Dendritic cell treated with granulocyte-macrophage colony-stimulating factor and Interleukin-4, amounts not matched to agents 40 ng/mL and 50 ng/mL, for 4 days (primary cell): Measurements from ENCODE around the gene SLC22A31.

ENCODE experiments used
- H3K27ac Mint-ChIP-seq: one replicate; pipeline ENCODE4 v1.8.0; 2022; ENCODE audit warnings: mild to moderate bottlenecking, mixed read lengths
- H3K27me3 Mint-ChIP-seq: one replicate; pipeline ENCODE4 v1.8.0; 2022; ENCODE audit warnings: mild to moderate bottlenecking, mixed read lengths
- H3K36me3 Mint-ChIP-seq: one replicate; pipeline ENCODE4 v1.8.0; 2022; ENCODE audit warnings: low read depth, mixed read lengths
- H3K4me1 Mint-ChIP-seq: one replicate; pipeline ENCODE4 v1.8.0; 2022; ENCODE audit warnings: low read depth, mixed read lengths
- H3K4me3 Mint-ChIP-seq: one replicate; pipeline ENCODE4 v1.8.0; 2022; ENCODE audit warnings: mild to moderate bottlenecking, moderate library complexity, mixed read lengths
- H3K9me3 Mint-ChIP-seq: one replicate; pipeline ENCODE4 v1.8.0; 2022; ENCODE audit warnings: mixed read lengths
- intact Hi-C: fragments of 100-400 bp; cut with micrococcal nuclease; formaldehyde crosslinking; loops from one replicate; pipeline ENCODE4 v1.15.0; 2022

SLC22A31 gene

DNA sequence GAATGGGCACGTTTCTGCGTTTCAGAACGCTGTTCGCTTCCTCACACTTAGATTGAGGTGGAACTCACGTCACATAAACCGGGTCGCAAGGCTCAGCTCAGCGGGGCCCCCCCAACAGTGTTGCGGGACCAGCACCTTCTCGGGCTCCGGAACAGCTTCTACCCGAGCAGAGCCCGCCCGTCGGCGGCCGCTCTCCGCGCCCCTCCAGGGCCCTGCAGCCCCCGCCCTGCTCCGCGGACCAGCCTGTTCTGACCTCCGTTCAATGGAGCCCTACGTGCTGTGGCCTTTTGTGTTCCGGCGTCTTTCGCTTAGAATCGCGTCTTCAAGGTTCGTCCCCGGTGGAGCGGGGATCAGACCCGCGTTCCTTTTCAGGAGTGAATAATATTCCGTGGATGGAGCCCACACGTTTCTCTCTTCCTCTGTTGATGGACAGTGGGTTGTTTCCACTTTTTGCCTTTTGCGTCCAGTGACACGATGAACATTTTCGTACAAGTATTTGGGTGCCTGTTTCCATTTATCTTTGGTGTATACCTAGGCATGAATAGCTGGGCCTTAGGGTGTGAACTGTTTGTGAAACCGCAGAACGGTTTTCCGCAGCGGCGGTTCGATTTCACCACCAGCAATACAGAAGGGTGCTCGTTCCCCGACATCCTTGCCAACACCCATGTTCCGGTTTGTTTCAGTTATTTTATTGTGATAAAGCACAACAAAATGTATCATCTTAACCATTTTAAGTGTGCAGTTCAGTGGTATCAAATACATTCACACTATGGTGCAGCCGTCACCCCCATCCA lies 2.3 kb upstream of the SLC22A31 start:
- Mint-ChIP-seq H3K4me3 (peak overlapping the region; percentile 39), H3K36me3 (no peaks in the 10 kb centered on the region), H3K9me3 (no peaks in the 10 kb centered on the region), H3K27me3 (peaks cover 70% of the 10 kb centered on the region), H3K27ac (no peak overlapping the region), H3K4me1 (peaks cover 15% of the 10 kb centered on the region)
- intact Hi-C loops = no loop called here

DNA sequence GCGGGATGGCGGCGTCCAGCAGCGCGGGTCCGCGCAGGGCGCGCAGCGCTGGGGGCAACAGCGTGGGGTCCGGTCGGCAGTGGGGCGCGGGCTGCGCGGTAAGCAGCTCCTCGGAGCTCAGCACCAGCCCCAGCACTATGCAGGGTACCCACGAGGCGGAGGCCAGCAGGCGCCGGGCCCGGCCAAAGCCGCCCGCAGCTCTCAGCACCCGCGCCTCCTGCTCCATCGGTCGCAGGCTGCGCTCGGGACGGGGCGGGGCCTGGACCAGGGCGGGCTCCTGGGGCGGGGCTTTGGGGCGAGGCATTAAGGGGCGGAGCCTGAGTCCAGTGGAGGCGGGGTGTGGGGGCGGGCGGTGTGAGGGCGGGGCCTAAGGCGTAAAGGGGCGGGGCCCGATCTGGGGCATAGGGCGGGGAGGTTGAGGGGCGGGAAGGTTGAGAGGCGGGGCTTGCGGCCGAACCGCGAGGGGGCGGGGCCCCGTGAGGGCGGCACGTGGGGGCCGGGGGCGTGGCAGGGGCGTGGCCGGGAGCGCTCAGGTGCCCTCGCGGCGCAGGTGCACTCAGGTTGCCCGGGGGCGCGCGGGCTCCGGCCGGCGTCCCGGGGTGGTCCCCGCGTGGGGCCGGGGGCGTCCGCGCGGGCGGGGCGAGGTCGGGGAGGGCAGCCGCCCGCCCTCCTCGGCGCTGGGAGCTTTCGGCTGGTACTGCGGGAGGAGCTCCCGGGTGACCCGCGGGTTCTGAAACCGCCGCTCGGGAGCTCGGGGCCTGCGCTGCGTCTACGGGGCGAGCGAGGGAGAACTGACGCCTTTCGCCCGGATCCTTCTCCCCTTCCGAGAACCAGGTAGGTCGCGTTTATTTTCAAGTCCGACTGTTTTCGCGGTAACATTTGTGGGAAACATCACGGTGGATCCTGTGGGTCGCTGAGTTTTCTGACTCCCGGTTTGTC lies 1.4 kb upstream of the SLC22A31 start:
- Mint-ChIP-seq H3K4me3 (peak overlapping the region; percentile 39), H3K36me3 (no peaks in the 10 kb centered on the region), H3K27ac (no peak overlapping the region), H3K27me3 (peaks cover 68% of the 10 kb centered on the region), H3K9me3 (no peaks in the 10 kb centered on the region), H3K4me1 (peaks cover 15% of the 10 kb centered on the region)
- intact Hi-C loops = no loop called here

DNA sequence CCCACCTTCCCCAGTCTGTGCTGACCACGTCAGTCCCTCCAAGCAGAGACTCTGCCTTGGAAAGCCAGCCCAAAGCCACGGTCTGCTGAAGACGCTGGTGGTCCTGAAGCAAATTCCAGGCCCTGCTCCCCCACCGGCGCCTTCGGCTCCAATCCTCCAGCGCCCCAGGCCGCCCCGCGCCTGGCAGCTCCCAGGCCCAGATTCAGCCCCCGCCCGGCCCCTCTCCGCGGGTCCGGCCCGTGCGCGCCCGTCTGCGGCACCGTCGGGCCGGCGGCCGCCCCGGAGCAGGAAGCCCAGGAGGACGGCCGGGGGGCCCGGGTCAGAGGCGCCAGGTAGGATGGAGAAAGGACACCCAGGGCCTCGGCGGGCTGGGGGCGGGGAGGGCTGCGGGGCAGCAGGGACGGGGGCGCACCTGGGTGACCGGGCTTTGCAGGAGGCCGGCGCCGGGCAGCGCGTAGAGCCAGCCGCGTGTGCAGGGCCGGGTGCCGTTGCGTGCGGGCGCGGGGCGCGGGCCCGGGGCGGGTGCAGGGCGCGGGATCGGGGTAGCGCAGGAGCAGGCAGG lies 594 bp upstream of the SLC22A31 start:
- Mint-ChIP-seq H3K27ac (no peak overlapping the region), H3K4me1 (peaks cover 15% of the 10 kb centered on the region), H3K4me3 (no peak overlapping the region), H3K27me3 (peaks cover 68% of the 10 kb centered on the region), H3K36me3 (no peaks in the 10 kb centered on the region), H3K9me3 (no peaks in the 10 kb centered on the region)
- intact Hi-C loops = no loop called here

DNA sequence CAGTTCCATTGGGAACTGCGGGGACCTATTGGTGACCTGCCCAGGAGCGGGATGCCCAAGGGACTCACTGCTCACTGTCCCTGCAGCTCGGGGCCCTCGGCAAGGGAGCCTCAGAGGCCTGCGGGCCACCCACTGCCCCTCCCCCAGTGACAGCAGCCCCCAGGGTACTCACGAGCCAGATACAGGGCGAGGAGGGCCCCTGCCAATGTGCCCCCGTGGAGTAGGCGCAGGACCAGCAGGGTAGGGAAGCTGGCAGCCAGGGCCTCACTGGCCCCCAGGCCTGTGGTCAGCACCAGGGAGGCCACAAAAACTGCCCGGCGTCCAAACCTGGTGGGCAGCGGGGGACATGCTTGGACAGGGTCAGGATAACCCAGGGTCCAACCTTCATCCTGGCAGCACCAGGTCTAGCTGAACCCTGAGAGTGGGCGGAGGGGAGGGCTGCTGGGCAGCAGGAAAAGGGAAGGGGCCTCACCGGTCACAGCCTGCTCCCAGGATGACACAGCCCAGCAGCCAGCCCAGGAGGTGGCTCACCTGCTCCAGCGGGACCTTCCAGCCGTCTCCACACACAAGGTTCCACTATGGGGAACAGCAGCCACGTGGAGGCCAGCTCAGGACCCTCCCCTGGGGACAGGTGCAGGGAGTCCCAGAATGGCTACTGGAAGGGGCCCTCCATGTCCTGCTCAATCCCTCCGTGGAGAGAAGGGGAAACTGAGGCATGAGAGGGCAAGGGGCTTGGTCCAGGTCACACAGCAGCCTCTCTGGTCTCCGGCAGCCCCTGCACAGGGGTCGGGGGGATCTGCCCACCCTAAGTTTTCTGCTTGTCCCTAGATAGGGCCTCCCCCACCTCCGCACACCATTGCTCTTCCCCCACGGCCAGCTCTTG lies 855 bp downstream of the SLC22A31 start:
- Mint-ChIP-seq H3K36me3 (no peaks in the 10 kb centered on the region), H3K9me3 (no peaks in the 10 kb centered on the region), H3K4me1 (peaks cover 20% of the 10 kb centered on the region), H3K27ac (no peak overlapping the region), H3K27me3 (peaks cover 71% of the 10 kb centered on the region), H3K4me3 (no peak overlapping the region)
- intact Hi-C loops = no loop called here

DNA sequence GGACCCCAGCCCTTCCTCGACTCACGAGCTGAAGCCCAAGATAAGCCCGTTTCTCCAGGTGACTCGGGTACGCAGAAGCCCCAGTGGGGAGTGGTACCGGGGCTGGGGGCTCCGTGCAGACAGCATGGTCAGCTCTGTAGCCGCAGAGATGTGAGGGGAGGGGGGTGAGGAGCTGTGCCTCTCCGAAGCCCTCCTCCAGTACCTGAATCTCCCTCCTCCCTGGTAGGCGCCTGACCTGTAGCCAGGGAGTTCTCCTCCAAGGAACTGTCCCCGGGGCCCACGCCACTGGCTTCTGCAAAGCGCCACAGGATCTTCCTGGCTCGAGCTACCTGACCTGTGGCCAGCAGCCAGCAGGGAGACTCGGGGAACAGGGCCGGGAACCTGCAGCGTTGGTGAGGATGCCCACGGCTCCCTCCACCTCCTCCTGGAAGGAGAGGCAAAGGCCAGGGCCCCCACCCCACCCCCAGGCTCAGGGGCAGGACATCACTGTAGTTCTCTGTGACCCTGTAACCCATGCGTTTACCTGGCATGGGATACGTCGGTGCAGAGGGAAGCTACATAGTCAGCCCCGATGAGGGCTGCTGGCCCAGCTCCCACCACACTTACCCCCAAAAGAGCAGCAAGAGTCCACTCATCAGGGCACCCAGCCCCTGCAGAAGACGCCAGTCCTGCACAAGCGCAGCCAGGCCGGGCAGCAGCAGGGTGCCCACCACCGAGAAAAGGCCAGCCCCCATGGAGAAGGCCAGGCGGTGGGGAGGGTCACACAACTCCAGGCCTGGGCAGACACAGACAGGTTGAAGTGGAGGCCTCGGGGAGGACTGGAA lies 1.7 kb downstream of the SLC22A31 start:
- intact Hi-C loops = no loop called here
- no peak overlapping the region for H3K4me3 Mint-ChIP-seq
- H3K4me1 Mint-ChIP-seq = peaks cover 25% of the 10 kb centered on the region
- H3K36me3 Mint-ChIP-seq = no peaks in the 10 kb centered on the region
- H3K27ac Mint-ChIP-seq = no peak overlapping the region
- peaks cover 72% of the 10 kb centered on the region for H3K27me3 Mint-ChIP-seq
- no peaks in the 10 kb centered on the region for H3K9me3 Mint-ChIP-seq

DNA sequence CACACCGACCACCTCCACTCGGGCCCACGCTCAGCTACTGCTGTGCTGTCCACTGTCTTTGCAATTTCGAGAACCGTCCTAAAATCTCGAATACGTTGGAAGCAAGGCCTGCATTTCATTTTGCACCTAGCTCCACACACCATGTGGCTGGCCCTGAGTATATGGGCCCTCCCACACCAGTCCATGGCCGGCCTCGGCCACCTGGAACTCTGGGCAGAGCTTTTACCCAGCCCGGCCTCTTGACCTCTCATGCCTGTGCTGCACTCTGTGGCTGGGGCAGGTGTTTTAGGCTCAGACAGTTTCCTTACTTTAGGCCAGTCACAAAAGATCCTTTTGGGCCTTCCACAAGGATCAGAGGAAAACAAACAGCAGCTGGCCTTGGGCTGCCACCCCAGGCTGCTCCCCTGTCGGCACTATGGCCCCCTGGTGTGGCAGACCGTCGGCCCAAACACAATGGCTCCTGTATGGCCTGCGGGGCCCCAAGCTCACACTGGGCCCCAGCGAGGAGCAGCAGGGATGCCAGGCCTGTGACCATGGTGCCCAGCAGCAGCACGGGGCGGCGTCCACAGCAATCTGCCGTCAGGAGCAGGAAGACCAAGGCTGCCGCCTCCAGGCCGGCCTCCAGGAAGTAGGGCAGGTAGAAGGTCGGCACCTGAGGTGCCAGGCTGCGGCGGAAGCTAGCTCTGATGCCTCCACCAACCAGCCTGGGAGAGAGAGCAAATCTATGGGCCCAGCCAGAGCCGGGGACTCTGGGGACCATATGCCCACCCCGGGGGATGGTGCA lies 2.5 kb downstream of the SLC22A31 start:
- H3K9me3 Mint-ChIP-seq = no peaks in the 10 kb centered on the region
- H3K27me3 Mint-ChIP-seq = peaks cover 65% of the 10 kb centered on the region
- no peaks in the 10 kb centered on the region for H3K36me3 Mint-ChIP-seq
- H3K27ac Mint-ChIP-seq = no peak overlapping the region
- intact Hi-C loops = no loop called here
- no peak overlapping the region for H3K4me3 Mint-ChIP-seq
- peaks cover 25% of the 10 kb centered on the region for H3K4me1 Mint-ChIP-seq

DNA sequence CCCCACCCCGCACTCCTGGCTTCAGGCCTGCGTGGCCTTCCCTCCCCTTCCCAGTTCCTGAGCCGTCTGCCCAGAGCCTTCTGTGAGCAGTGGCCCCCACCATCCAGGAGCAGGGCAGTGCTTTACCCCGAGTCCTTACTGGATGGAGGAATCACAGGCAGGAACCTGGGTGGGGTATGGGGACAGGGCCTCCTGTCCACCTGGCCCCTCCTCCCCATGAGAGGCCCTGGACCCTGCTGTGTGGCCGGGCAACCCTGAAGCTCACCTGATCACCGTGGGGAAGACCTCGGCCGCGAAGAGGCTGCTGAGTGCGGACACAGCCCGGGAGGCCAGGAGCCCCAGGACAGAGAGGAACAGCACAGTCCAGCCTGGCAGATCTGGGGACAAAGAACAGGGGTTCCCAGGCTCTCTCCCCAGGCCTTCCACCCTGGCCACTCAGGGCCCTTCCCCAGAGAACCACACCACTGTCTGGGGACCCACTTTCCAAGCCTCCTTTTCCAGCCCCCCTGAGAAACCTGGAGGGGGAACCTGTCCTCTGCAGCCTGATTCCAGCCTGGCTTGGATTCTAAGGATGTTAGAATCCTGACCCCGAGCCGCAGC lies 3.2 kb downstream of the SLC22A31 start:
- Mint-ChIP-seq H3K4me1 (peaks cover 25% of the 10 kb centered on the region), H3K4me3 (no peak overlapping the region), H3K27ac (no peak overlapping the region), H3K9me3 (no peaks in the 10 kb centered on the region), H3K36me3 (no peaks in the 10 kb centered on the region), H3K27me3 (peaks cover 58% of the 10 kb centered on the region)
- intact Hi-C loops = no loop called here

DNA sequence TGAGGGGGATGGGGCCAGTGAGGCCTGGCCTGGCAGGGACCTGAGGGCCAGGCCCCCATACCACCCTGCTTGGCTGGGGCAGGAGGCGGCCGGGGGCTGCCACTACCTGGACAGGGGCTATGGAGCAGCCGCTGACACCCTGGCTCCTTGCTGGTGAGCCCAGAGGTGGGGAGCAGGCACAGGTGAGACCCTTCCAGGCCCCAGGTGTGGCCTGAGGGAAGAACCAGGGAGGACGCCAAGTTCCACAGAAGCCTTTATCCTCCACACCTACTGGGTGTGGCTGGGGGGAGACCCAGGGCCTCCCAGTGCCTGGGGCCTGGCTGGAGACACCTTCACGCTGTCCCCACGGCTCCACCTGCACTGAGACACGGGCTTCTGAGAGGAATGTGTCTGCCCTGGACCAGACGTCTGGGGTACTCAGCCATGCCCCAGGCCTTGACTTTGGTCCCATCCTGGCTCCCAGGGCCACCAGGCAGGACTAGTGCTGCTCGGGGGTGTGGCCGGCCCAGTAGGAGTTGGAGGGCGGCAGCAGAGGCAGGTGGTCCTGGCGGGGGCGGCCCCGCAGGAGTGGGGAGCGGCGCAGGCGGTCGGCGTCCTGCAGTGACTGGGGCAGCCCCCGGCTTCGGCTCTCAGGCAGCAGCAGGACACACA lies 4.7 kb downstream of the SLC22A31 start:
- intact Hi-C loops = no loop called here
- Mint-ChIP-seq H3K9me3 (no peaks in the 10 kb centered on the region), H3K4me1 (peaks cover 23% of the 10 kb centered on the region), H3K27ac (no peak overlapping the region), H3K4me3 (no peak overlapping the region), H3K36me3 (no peaks in the 10 kb centered on the region), H3K27me3 (peaks cover 62% of the 10 kb centered on the region)

DNA sequence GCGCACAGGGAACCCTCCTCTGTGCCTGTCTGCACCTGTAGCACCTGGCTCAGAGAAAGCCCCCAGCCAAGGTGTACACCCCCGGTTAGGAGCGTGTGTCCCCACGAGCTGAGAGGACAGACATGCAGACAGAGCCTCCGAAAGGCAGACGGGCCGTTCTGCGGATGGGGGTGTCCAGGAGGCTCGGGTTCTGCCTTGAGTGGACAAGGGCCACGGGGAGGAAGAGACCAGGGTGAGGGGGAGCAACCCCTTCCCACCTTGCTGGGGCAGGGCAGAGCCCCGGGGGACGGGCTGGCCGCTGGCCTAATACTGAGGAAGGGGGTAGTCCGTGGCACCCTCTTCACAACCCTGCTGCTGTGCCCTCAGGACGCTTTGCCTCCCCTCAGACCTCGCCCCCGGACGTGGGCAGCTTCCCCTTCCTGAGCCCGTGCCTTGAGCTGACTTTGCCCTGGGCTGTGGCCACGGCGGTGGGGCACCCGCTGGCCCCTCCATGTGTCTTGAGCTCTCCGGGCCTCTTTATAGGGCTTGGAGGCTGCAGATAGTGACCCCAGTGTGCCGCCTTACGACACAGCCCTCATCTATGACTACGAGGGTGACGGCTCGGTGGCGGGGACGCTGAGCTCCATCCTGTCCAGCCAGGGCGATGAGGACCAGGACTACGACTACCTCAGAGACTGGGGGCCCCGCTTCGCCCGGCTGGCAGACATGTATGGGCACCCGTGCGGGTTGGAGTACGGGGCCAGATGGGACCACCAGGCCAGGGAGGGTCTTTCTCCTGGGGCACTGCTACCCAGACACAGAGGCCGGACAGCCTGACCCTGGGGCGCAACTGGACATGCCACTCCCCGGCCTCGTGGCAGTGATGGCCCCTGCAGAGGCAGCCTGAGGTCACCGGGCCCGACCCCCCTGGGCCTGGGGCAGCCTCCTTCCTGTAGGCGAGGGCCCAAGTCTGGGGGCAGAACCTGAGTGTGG lies 5.7 kb downstream of the SLC22A31 start:
- intact Hi-C loops = no loop called here
- H3K9me3 Mint-ChIP-seq = no peaks in the 10 kb centered on the region
- H3K4me1 Mint-ChIP-seq = peaks cover 13% of the 10 kb centered on the region
- no peak overlapping the region for H3K27ac Mint-ChIP-seq
- H3K36me3 Mint-ChIP-seq = no peaks in the 10 kb centered on the region
- H3K27me3 Mint-ChIP-seq = peaks cover 60% of the 10 kb centered on the region
- H3K4me3 Mint-ChIP-seq = no peak overlapping the region

DNA sequence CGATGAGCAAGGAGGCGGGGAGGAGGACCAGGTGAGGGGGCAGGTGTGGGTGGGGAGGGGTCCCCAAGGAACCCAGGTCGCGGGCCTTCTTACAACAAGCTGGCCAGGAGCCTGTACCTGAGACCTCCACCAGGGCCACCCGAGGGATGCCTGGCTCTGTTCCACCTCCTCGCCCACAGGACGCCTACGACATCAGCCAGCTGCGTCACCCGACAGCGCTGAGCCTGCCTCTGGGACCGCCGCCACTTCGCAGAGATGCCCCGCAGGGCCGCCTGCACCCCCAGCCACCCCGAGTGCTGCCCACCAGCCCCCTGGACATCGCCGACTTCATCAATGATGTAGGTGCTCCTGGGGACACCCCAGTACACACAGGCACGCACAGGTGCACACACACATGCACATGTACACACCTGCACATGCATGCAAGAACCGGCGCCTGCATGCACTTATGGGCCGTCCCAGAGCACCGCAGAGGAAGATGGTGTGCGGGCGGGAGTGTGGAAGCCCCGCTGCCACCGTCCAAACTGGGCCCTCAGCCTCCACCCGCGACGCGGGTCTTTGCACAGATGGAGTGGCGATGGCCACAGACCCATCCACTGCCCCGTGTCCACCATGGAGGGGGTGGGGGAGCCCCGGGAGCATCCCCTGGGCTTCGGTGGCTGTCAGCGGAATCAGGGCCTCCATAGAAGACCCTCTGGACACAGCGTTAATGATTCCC lies 6.6 kb downstream of the SLC22A31 start:
- H3K4me3 Mint-ChIP-seq = no peak overlapping the region
- intact Hi-C loops = no loop called here
- peaks cover 58% of the 10 kb centered on the region for H3K27me3 Mint-ChIP-seq
- H3K9me3 Mint-ChIP-seq = no peaks in the 10 kb centered on the region
- H3K4me1 Mint-ChIP-seq = peaks cover 10% of the 10 kb centered on the region
- H3K27ac Mint-ChIP-seq = no peak overlapping the region
- no peaks in the 10 kb centered on the region for H3K36me3 Mint-ChIP-seq
